ENCODE data around the gene ACAT1. TPM values are rescaled to one million over a fixed set of nuclear protein-coding genes. Genes with fewer than 3 reads are reported as not detected.
"Not testable (repeated sequence)": the region's sequence is repeated elsewhere in the genome, so short reads cannot be mapped to it uniquely, and the experiment has no call there.

The ACAT1 gene
- total RNA-seq, 2 experiments from 2014 or later, result 13.8 to 18.5 TPM

DNA sequence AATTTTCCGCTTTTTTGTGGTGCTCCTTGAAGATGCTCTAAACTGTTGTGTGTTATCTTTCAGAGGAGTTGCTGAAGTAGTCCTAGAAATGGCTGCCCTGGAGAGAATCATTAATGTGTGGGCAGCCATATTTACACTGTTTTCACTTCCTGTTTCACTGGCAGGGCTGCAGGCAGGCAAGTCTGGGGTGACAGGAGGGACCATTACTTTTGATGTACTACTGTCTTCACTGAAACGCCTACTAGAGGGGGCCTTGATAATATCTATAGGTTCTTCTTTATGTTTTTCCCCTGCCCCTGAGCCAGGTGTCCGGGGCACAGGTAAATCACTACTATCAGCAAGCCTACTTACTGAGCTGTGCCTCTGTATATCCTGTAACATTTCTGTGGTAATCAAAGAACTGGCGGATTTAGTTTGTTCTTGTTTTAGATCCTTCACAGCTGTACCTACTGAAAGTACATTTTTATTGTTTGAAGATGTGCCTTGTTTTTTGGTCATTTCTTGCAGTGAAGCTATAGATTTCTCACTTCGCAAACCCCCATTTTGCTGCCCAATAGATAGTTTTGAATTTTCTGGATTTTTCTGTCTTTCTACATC is 39.7 kb downstream of the ACAT1 start:
- TF ChIP-seq, protein P1, sequence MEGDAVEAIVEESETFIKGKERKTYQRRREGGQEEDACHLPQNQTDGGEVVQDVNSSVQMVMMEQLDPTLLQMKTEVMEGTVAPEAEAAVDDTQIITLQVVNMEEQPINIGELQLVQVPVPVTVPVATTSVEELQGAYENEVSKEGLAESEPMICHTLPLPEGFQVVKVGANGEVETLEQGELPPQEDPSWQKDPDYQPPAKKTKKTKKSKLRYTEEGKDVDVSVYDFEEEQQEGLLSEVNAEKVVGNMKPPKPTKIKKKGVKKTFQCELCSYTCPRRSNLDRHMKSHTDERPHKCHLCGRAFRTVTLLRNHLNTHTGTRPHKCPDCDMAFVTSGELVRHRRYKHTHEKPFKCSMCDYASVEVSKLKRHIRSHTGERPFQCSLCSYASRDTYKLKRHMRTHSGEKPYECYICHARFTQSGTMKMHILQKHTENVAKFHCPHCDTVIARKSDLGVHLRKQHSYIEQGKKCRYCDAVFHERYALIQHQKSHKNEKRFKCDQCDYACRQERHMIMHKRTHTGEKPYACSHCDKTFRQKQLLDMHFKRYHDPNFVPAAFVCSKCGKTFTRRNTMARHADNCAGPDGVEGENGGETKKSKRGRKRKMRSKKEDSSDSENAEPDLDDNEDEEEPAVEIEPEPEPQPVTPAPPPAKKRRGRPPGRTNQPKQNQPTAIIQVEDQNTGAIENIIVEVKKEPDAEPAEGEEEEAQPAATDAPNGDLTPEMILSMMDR (IDR thresholded peaks at IDR 0.05), result no peak
- CTCF ChIA-PET, result no interaction called here

GRCh38 chr11:108162878-108163277 is 41.5 kb downstream of the ACAT1 start:
- CTCF ChIA-PET; H3K4me3 Mint-ChIP-seq; H3K9me3 Mint-ChIP-seq; H3K27me3 Mint-ChIP-seq; H3K4me1 ChIP-seq (ENCODE audit: insufficient read depth, low read length); H3K27me3 ChIP-seq (ENCODE audit: control insufficient read depth in 1 of 2, insufficient read depth in 2 of 2, low read length in 2 of 2); POLR2A ChIA-PET; intact Hi-C loops (cut with DNase I, micrococcal nuclease); H3K27ac ChIP-seq (ENCODE audit: low read depth in 1 of 2, low read length in 2 of 2); ATAC-seq (ENCODE audit: poor library complexity); H3K27ac Mint-ChIP-seq; H3K9me3 ChIP-seq (ENCODE audit: control insufficient read depth in 1 of 2, insufficient read depth in 1 of 2, low read length in 2 of 2); H3K4me3 ChIP-seq (ENCODE audit: low read length); DNase-seq: not testable (repeated sequence)
- H3K36me3 ChIP-seq (ENCODE audit: insufficient read depth, low read length), result peaks cover 93% of the 10 kb centered on the region
- H3K4me1 Mint-ChIP-seq (ENCODE audit: low read depth), result peaks cover 16% of the 10 kb centered on the region
- peaks cover 60% of the 10 kb centered on the region for H3K36me3 Mint-ChIP-seq (ENCODE audit: low read depth)

More for the DNA sequence above, 39.7 kb downstream of the ACAT1 start:
- H3K27ac Mint-ChIP-seq, result peak overlapping the region; percentile 85
- H3K27me3 Mint-ChIP-seq, result no peaks in the 10 kb centered on the region
- peaks cover 60% of the 10 kb centered on the region for H3K36me3 Mint-ChIP-seq (ENCODE audit: low read depth)
- no peaks in the 10 kb centered on the region for H3K4me1 ChIP-seq (ENCODE audit: insufficient read depth, low read length)
- intact Hi-C loops (cut with DNase I, micrococcal nuclease), result no loop called here
- H3K4me3 ChIP-seq (ENCODE audit: low read length), result no peak overlapping the region
- H3K9me3 ChIP-seq (ENCODE audit: control insufficient read depth in 1 of 2, insufficient read depth in 1 of 2, low read length in 2 of 2), result no peaks in the 10 kb centered on the region
- H3K27me3 ChIP-seq (ENCODE audit: control insufficient read depth in 1 of 2, insufficient read depth in 2 of 2, low read length in 2 of 2), result no peaks in the 10 kb centered on the region
- no peak overlapping the region for H3K27ac ChIP-seq (ENCODE audit: low read depth in 1 of 2, low read length in 2 of 2)
- H3K4me3 Mint-ChIP-seq, result no peak overlapping the region
- no peaks in the 10 kb centered on the region for H3K9me3 Mint-ChIP-seq
- H3K36me3 ChIP-seq (ENCODE audit: insufficient read depth, low read length), result peaks cover 86% of the 10 kb centered on the region
- ATAC-seq (ENCODE audit: poor library complexity), result peak; percentile 55
- H3K4me1 Mint-ChIP-seq (ENCODE audit: low read depth), result peaks cover 16% of the 10 kb centered on the region
- DNase-seq, result peak in 4 of 14 experiments; percentile 14 to 39 (median 31)
- POLR2A ChIA-PET, result no interaction called here

- Histone ChIP-seq H3K27ac (ENCODE audit: low read depth in 1 of 2, low read length in 2 of 2) (no peak overlapping the region), H3K9me3 (ENCODE audit: control insufficient read depth in 1 of 2, insufficient read depth in 1 of 2, low read length in 2 of 2) (no peaks in the 10 kb centered on the region), H3K36me3 (ENCODE audit: insufficient read depth, low read length) (peaks cover 88% of the 10 kb centered on the region), H3K4me1 (ENCODE audit: insufficient read depth, low read length) (no peaks in the 10 kb centered on the region), H3K4me3 (ENCODE audit: low read length) (no peak overlapping the region), H3K27me3 (ENCODE audit: control insufficient read depth in 1 of 2, insufficient read depth in 2 of 2, low read length in 2 of 2) (no peaks in the 10 kb centered on the region)
- Mint-ChIP-seq H3K4me1 (ENCODE audit: low read depth) (peaks cover 35% of the 10 kb centered on the region), H3K9me3 (no peaks in the 10 kb centered on the region), H3K4me3 (no peak overlapping the region), H3K27me3 (no peaks in the 10 kb centered on the region), H3K36me3 (ENCODE audit: low read depth) (peaks cover 66% of the 10 kb centered on the region), H3K27ac (peak overlapping the region; percentile 76)
- DNase-seq (no peak), ATAC-seq (ENCODE audit: poor library complexity) (no peak)
- TF ChIP-seq, protein P1 (IDR thresholded peaks at IDR 0.05), result no peak
- ChIA-PET POLR2A (no interaction called here), CTCF (no interaction called here)
- intact Hi-C loops (cut with DNase I, micrococcal nuclease), result loop anchor here in 1 of 2 experiments (5.0 kb wide), 1 partner anchor 135 kb away; no protein-coding TSS in a partner anchor
Measured at GRCh38 chr11:108167624-108168023, 46.3 kb downstream of the ACAT1 start.

- Histone ChIP-seq H3K27ac (ENCODE audit: low read depth in 1 of 2, low read length in 2 of 2) (no peak overlapping the region), H3K4me1 (ENCODE audit: insufficient read depth, low read length) (no peaks in the 10 kb centered on the region), H3K9me3 (ENCODE audit: control insufficient read depth in 1 of 2, insufficient read depth in 1 of 2, low read length in 2 of 2) (no peaks in the 10 kb centered on the region), H3K36me3 (ENCODE audit: insufficient read depth, low read length) (peaks cover 89% of the 10 kb centered on the region), H3K4me3 (ENCODE audit: low read length) (no peak overlapping the region), H3K27me3 (ENCODE audit: control insufficient read depth in 1 of 2, insufficient read depth in 2 of 2, low read length in 2 of 2) (no peaks in the 10 kb centered on the region)
- CTCF ChIA-PET, result no interaction called here
- ATAC-seq (ENCODE audit: poor library complexity), result no peak
- H3K4me3 Mint-ChIP-seq, result no peak overlapping the region
- H3K4me1 Mint-ChIP-seq (ENCODE audit: low read depth), result peaks cover 40% of the 10 kb centered on the region
- POLR2A ChIA-PET, result no interaction called here
- H3K9me3 Mint-ChIP-seq, result no peaks in the 10 kb centered on the region
- no peak for DNase-seq
- intact Hi-C loops (cut with DNase I, micrococcal nuclease), result no loop called here
- TF ChIP-seq, protein P1 (IDR thresholded peaks at IDR 0.05), result no peak
- H3K36me3 Mint-ChIP-seq (ENCODE audit: low read depth), result peaks cover 91% of the 10 kb centered on the region
- no peaks in the 10 kb centered on the region for H3K27me3 Mint-ChIP-seq
- H3K27ac Mint-ChIP-seq, result peak overlapping the region; percentile 76
Measured at GRCh38 chr11:108170184-108170583, 48.8 kb downstream of the ACAT1 start.

Measured in CD4-positive, alpha-beta T cell (primary cell).